Activated naive CD8-positive, alpha-beta T cell treated with anti-CD3 and anti-CD28 coated beads, Interleukin-2, amount 10 ng/mL, durations not matched to agents 7 days and 5 days (primary cell): Measurements from ENCODE around the gene TUBGCP6. TPM values are rescaled to one million over a fixed set of nuclear protein-coding genes. Genes with fewer than 3 reads are reported as not detected.

Source experiments
- ATAC-seq: fragments of 150-1000 bp; cut with Tn5 transposase; one replicate; pipeline ENCODE4 v1.10.0; 2021; ENCODE audit warnings: low read depth, moderate library complexity
- POLR2A ChIA-PET: fragments of 350-600 bp; sonication (Branson Sonifier 250); formaldehyde crosslinking; loops from one replicate; lab custom pipeline; 2021; ENCODE audit warnings: antibody characterized with exemption; lab: Charles Lee
- DNase-seq: peaks from one replicate; pipeline ENCODE4 v3.0.0; 2021
- H3K27ac Mint-ChIP-seq: one replicate; pipeline ENCODE4 v1.8.0; 2022; ENCODE audit warnings: mild to moderate bottlenecking, mixed read lengths
- H3K27me3 Mint-ChIP-seq: one replicate; pipeline ENCODE4 v1.8.0; 2022; ENCODE audit warnings: mild to moderate bottlenecking, moderate library complexity, mixed read lengths
- H3K36me3 Mint-ChIP-seq: one replicate; pipeline ENCODE4 v1.8.0; 2021; ENCODE audit warnings: mild to moderate bottlenecking, mixed read lengths
- H3K4me1 Mint-ChIP-seq: one replicate; pipeline ENCODE4 v1.8.0; 2021; ENCODE audit warnings: mixed read lengths
- H3K4me3 Mint-ChIP-seq: one replicate; pipeline ENCODE4 v1.8.0; 2022; ENCODE audit warnings: mild to moderate bottlenecking, moderate library complexity, mixed read lengths
- H3K9me3 Mint-ChIP-seq: one replicate; pipeline ENCODE4 v1.8.0; 2021; ENCODE audit warnings: mixed read lengths
- total RNA-seq, 2 experiments: library from RNA; stranded (reverse); gene quantifications; one replicate each; pipeline ENCODE4 v1.2.3, GENCODE V29; 2021

TUBGCP6 gene
- total RNA-seq, 2 experiments from 2014 or later: 92.2 to 94.5 TPM

- DNase-seq (no peak), ATAC-seq (no peak)
- Mint-ChIP-seq H3K4me3 (no peak overlapping the region), H3K4me1 (peaks cover 3% of the 10 kb centered on the region), H3K36me3 (peaks cover 21% of the 10 kb centered on the region), H3K27me3 (no peaks in the 10 kb centered on the region), H3K9me3 (no peaks in the 10 kb centered on the region), H3K27ac (no peak overlapping the region)
- POLR2A ChIA-PET: no interaction called here
Observed at GRCh38 chr22:50232481-50233151, 12.2 kb downstream of the TUBGCP6 start.

- Mint-ChIP-seq H3K4me3 (no peak overlapping the region), H3K27me3 (no peaks in the 10 kb centered on the region), H3K9me3 (no peaks in the 10 kb centered on the region), H3K27ac (no peak overlapping the region), H3K36me3 (peaks cover 9% of the 10 kb centered on the region), H3K4me1 (no peaks in the 10 kb centered on the region)
- DNase-seq (no peak), ATAC-seq (no peak)
- POLR2A ChIA-PET: no interaction called here
Observed at GRCh38 chr22:50229370-50229769, 15.5 kb downstream of the TUBGCP6 start.

DNA sequence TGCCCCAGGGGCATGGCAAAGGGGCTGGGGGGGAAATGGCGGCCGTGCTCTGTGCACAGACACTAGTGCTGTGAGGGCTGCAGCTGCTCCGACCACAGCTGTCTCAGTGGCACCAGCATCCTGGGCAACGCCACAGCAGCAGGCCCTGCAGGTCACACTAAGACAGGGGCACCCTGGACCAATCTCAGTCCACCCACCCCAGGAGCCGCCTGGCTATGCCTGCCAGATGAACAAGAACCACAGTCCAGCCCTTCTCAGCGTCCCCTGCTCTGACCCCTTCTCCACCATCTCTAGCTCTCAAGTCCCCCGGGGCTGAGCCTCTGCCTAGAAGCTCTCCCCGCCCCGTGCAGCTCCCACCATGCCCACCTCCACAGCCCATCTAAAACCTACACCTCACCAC, 16.5 kb downstream of the TUBGCP6 start:
- no peaks in the 10 kb centered on the region for H3K27me3 Mint-ChIP-seq
- peaks cover 3% of the 10 kb centered on the region for H3K36me3 Mint-ChIP-seq
- no peaks in the 10 kb centered on the region for H3K4me1 Mint-ChIP-seq
- peak overlapping the region; percentile 67 for H3K27ac Mint-ChIP-seq
- DNase-seq (no peak), ATAC-seq (no peak)
- no peaks in the 10 kb centered on the region for H3K9me3 Mint-ChIP-seq
- no peak overlapping the region for H3K4me3 Mint-ChIP-seq
- POLR2A ChIA-PET: no interaction called here

DNA sequence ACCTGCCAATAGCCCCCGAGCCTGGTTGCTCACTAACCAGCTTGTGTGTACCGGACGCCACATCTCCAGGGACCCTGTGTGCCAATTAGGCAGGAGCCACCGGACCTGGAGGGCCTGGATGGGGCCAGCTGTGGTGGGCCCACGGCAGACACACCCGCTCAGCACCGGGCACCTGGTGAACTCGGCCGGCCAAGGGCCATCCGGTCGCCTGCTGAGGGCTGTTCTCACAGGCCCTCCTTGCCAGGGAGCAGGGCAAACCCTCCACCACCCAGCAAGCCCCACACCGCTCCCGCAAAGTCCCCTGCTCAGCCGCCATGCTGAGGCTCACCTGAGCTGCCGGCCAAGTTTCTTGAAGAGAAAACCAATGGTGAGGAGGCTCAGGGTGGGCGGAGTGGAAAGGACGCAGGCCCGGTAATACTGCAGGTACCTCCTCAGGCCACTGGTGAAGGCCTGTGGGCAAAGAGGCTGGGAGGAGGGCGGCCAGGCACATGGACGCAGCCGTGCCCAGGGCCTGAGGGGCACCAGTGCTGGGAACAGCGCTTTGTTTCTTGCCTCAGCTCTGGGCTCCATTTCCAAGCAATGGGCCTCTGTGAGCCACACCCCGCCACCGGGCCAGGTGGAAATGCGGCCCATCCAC, 17.1 kb downstream of the TUBGCP6 start:
- Mint-ChIP-seq H3K27me3 (no peaks in the 10 kb centered on the region), H3K36me3 (peaks cover 6% of the 10 kb centered on the region), H3K4me3 (no peak overlapping the region), H3K9me3 (no peaks in the 10 kb centered on the region), H3K27ac (no peak overlapping the region), H3K4me1 (no peaks in the 10 kb centered on the region)
- no peak for DNase-seq
- POLR2A ChIA-PET: no interaction called here
- ATAC-seq: no peak

DNA sequence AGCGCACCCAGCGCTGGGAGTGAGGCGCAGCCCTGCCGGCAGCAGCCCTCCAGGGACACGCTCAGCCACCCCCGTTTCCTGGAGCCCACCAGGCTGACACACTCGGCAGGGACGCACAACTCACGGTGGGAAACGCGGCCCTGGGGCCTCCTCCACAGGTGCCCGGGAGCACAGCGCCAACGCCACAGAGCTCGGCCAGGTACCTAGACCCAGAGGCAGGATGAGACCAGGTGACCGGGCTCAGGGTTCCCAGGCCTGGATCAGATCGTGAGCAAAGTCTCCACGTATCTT, 18.0 kb downstream of the TUBGCP6 start:
- Mint-ChIP-seq H3K4me3 (no peak overlapping the region), H3K4me1 (no peaks in the 10 kb centered on the region), H3K9me3 (no peaks in the 10 kb centered on the region), H3K36me3 (peaks cover 6% of the 10 kb centered on the region), H3K27me3 (no peaks in the 10 kb centered on the region), H3K27ac (no peak overlapping the region)
- ATAC-seq: no peak
- POLR2A ChIA-PET: no interaction called here
- DNase-seq: no peak

DNA sequence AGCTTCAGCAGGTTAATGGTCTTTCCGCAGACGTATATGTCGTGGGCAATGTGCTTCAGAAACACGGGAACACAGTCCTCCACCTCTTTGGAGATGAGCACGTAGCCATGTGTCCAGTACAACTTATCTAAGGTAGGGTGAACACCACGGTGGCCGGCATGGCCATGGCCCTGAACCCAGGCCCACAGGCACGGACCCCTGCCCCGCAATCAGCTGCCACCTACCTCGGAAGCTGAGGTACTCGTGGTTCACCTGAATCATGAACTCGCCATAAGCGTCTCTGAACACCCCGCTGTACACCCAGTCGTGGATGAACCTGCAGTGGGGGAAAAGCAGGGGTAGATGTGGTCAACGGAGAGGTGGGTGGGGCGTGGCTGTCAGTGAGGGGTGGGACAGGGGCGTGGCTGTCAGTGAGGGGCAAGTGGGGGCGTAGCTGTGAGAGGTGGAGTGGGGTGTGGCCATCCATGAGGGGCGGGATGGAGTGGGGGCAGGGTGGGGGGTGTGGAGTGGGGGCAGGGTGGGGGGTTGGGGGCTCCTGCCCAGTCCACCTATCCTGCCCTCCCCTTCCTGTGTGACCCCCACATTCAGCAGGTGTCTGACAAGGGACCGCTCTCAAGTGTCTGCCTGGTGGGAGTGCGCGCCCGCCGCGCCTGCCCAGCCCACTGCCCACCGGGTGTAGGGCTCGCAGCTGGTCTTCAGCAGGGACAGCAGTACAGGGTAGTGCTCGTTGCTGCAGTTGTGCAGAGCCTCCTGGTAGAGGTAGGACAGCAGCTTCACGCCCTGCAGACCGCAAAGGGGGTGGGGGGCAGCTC, 18.6 kb downstream of the TUBGCP6 start:
- Mint-ChIP-seq H3K36me3 (peaks cover 6% of the 10 kb centered on the region), H3K4me1 (no peaks in the 10 kb centered on the region), H3K4me3 (no peak overlapping the region), H3K27me3 (no peaks in the 10 kb centered on the region), H3K27ac (no peak overlapping the region), H3K9me3 (no peaks in the 10 kb centered on the region)
- no peak for ATAC-seq
- POLR2A ChIA-PET: no interaction called here
- DNase-seq: no peak

DNA sequence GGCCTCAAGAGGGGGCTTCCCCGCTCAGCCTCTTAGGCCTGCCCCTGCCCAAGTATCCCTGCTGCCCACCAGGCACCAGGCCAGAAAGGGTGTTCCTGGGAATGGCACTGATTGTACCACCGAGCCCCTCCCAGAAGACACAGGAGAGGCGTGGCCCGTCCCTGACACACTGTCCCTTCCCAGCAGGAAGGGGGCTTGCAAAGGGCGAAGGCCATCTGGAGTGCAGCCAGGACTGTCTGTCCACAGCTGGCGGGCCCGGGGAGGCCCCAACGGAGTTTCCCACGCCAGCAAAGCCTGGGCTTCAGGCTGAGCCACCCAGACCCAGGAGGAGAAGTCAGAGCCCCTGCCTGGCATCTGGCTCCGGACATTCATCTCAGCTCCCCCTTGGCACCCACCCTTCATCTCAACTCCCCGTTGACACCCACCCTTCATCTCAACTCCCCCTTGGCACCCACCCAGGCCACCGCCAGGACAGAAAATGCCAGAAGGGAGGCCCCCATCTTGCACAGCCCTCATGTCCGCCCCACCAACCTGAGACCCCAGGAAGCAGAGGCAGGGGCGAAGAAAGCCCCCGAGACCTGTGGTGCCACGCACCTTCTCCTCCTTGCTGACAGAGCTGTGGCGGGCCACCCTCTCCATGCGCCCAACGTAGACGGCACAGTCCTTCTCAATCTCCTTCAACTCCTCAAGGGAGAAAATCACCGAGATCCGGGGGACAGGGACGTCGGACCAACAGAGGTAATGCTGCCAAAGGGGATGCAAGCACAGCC, 19.4 kb downstream of the TUBGCP6 start:
- POLR2A ChIA-PET: no interaction called here
- Mint-ChIP-seq H3K27me3 (no peaks in the 10 kb centered on the region), H3K9me3 (no peaks in the 10 kb centered on the region), H3K27ac (no peak overlapping the region), H3K4me1 (no peaks in the 10 kb centered on the region), H3K36me3 (peaks cover 6% of the 10 kb centered on the region), H3K4me3 (no peak overlapping the region)
- DNase-seq (no peak), ATAC-seq (no peak)

DNA sequence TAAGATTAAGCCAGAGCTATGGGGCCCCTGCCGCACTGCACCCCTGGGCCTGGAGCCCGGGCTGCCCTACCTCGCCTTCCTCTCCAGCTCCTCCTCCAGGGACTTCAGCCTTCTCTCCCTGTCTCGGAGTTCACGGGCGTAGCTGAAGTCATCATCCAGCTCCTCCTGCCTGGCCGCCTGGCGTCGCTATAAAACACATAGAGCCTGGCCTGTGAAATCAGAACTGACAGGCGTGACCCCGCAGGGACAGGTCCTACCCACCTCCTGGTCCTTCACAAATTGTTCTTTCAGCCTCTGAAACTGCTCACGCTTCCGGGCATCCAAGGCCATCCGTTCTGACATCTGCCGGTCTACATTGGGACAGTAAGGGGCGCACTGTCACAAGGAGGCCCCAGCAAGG, 20.8 kb downstream of the TUBGCP6 start:
- POLR2A ChIA-PET: no interaction called here
- Mint-ChIP-seq H3K9me3 (no peaks in the 10 kb centered on the region), H3K27ac (no peak overlapping the region), H3K36me3 (peaks cover 6% of the 10 kb centered on the region), H3K27me3 (no peaks in the 10 kb centered on the region), H3K4me1 (no peaks in the 10 kb centered on the region), H3K4me3 (no peak overlapping the region)
- ATAC-seq (no peak), DNase-seq (no peak)

DNA sequence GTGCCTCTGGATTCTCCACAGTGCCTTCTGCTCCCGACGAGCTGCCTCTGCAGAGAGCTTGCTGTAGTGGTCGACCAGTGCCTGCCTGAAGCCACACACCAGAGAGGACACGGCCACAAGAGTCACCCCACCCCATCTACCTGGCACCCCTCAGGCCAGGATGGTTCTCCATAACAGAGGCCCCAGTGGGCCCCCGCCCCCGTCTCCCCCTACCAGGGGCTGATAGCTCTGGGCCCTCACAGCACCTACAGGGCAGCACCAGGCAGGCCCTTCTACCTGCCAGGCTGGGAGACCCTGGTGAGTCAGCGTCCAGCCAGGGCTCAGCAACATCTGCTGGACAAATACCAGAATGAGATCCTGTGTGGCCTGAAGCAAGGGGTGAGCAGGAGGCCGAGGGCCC, 22.3 kb downstream of the TUBGCP6 start:
- H3K36me3 Mint-ChIP-seq: peaks cover 6% of the 10 kb centered on the region
- DNase-seq (no peak), ATAC-seq (no peak)
- H3K4me3 Mint-ChIP-seq: no peak overlapping the region
- H3K27me3 Mint-ChIP-seq: no peaks in the 10 kb centered on the region
- no peak overlapping the region for H3K27ac Mint-ChIP-seq
- no peaks in the 10 kb centered on the region for H3K9me3 Mint-ChIP-seq
- no peaks in the 10 kb centered on the region for H3K4me1 Mint-ChIP-seq
- POLR2A ChIA-PET: no interaction called here

- POLR2A ChIA-PET: no interaction called here
- no peak overlapping the region for H3K27ac Mint-ChIP-seq
- no peaks in the 10 kb centered on the region for H3K27me3 Mint-ChIP-seq
- no peaks in the 10 kb centered on the region for H3K9me3 Mint-ChIP-seq
- H3K36me3 Mint-ChIP-seq: peaks cover 6% of the 10 kb centered on the region
- no peak for ATAC-seq
- no peak overlapping the region for H3K4me3 Mint-ChIP-seq
- DNase-seq: no peak
- no peaks in the 10 kb centered on the region for H3K4me1 Mint-ChIP-seq
Observed at GRCh38 chr22:50221410-50222300, 23.2 kb downstream of the TUBGCP6 start.

DNA sequence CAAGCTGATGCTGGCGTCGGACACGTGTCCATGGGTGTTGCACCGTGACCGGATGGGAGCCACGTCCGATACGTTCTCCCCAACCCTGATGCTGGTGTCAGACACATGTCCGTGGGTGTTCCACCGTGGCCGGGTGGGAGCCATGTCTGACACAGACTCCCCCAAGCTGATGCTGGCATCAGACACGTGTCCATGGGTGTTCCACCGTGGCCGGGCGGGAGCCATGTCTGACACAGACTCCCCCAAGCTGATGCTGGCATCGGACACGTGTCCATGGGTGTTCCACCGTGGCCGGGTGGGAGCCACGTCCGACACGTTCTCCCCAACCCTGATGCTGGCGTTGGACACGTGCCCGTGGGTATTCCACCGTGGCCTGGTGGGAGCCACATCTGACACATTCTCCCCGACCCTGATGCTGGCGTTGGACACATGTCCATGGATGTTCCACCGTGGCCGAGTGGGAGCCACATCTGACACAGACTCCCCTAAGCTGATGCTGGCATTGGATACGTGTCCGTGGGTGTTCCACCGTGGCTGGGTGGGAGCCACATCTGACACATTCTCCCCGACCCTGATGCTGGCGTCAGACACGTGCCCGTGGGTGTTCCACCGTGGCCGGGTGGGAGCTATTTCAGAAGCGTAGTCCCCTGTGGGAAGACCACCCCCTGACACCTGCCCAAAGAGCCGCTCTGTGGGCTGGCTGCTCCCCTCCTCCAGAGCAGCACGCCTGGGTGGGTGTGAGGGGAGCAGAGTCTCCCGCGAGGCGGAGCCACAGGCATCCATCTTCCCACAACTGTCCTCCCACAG, 24.0 kb downstream of the TUBGCP6 start:
- no peak overlapping the region for H3K27ac Mint-ChIP-seq
- no peaks in the 10 kb centered on the region for H3K9me3 Mint-ChIP-seq
- H3K27me3 Mint-ChIP-seq: no peaks in the 10 kb centered on the region
- no peaks in the 10 kb centered on the region for H3K4me1 Mint-ChIP-seq
- no peak for DNase-seq
- H3K36me3 Mint-ChIP-seq: peaks cover 6% of the 10 kb centered on the region
- no peak for ATAC-seq
- H3K4me3 Mint-ChIP-seq: no peak overlapping the region
- POLR2A ChIA-PET: no interaction called here
